ENCODE data around the gene DCLRE1B. TPM values are rescaled to one million over a fixed set of nuclear protein-coding genes. Genes with fewer than 3 reads are reported as not detected.

DCLRE1B gene
- total and polyA plus RNA-seq, 5 donors from 2014 or later, result 2.2 to 7.0 (median 5.7) TPM

DNA sequence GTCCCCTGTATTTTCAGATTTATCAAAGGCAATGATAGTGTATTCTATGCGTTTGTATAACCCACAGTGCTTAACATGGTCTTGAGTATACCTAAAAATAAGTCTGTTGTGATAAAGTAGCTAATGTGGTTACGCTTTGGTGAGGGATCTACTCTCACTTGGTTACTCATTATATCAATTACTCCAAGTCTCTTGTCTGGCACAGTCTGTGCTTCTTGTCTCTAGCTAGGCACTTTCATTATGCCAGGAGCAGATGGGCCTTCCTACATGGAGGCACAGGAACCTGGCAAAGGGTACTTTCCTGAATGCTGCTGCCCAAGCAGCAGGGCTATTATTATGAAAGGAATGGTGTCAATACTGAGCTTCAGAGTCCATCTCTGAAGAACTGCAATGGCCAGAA is 29.4 kb upstream of the DCLRE1B start:
- Mint-ChIP-seq H3K27me3 (no peaks in the 10 kb centered on the region), H3K4me1 (peaks cover 44 to 69% (median 52%) of the 10 kb centered on the region in 4 donors), H3K36me3 (no peaks in the 10 kb centered on the region), H3K27ac (peak overlapping the region in 2 of 3 donors; percentile 40 to 81), H3K4me3 (peak overlapping the region in 1 of 4 donors; percentile 27), H3K9me3 (no peaks in the 10 kb centered on the region)
- DNase-seq (no peak), ATAC-seq (ENCODE audit: low read depth in 2 of 2) (no peak)
- Histone ChIP-seq H3K27me3 (ENCODE audit: control insufficient read depth, insufficient read depth, low read length) (no peaks in the 10 kb centered on the region), H3K36me3 (ENCODE audit: control insufficient read depth, insufficient read depth, low read length) (no peaks in the 10 kb centered on the region), H3K4me3 (ENCODE audit: low read depth, low read length) (no peak overlapping the region), H3K9me3 (ENCODE audit: control insufficient read depth in 2 of 2, low read length in 2 of 2) (no peaks in the 10 kb centered on the region), H3K4me1 (ENCODE audit: control insufficient read depth, insufficient read depth, low read length, poor library complexity, severe bottlenecking) (peaks cover 64% of the 10 kb centered on the region), H3K27ac (ENCODE audit: insufficient read depth, low read length, poor library complexity, severe bottlenecking) (no peak overlapping the region)

DNA sequence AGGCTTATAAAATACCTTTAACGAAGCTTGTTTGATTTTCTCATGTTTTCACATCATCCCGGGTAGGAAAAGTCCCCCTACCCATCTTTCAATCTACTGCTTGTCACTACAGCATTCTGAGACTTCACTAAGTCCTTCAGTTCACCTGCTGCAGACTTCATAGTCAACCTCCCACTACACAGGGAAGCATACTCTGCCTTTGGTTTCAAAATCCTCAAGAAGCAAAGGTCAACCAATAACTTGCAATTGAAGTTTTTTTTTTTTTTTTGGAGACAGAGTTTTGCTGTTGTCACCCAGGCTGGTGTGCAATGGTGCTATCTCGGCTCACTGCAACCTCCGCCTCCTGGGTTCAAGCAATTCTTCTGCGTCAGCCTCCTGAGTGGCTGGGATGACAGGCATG is 28.9 kb upstream of the DCLRE1B start:
- H3K4me3 ChIP-seq (ENCODE audit: low read depth, low read length), result no peak overlapping the region
- ATAC-seq (ENCODE audit: low read depth in 2 of 2), result no peak
- Mint-ChIP-seq H3K9me3 (no peaks in the 10 kb centered on the region), H3K27ac (peak overlapping the region in 1 of 3 donors; percentile 3), H3K4me3 (peak overlapping the region in 1 of 4 donors; percentile 27), H3K4me1 (peaks cover 49 to 73% (median 56%) of the 10 kb centered on the region in 4 donors), H3K36me3 (no peaks in the 10 kb centered on the region), H3K27me3 (no peaks in the 10 kb centered on the region)
- no peaks in the 10 kb centered on the region for H3K36me3 ChIP-seq (ENCODE audit: control insufficient read depth, insufficient read depth, low read length)
- peaks cover 65% of the 10 kb centered on the region for H3K4me1 ChIP-seq (ENCODE audit: control insufficient read depth, insufficient read depth, low read length, poor library complexity, severe bottlenecking)
- no peak overlapping the region for H3K27ac ChIP-seq (ENCODE audit: insufficient read depth, low read length, poor library complexity, severe bottlenecking)
- no peaks in the 10 kb centered on the region for H3K27me3 ChIP-seq (ENCODE audit: control insufficient read depth, insufficient read depth, low read length)
- DNase-seq, result no peak
- no peaks in the 10 kb centered on the region for H3K9me3 ChIP-seq (ENCODE audit: control insufficient read depth in 2 of 2, low read length in 2 of 2)

DNA sequence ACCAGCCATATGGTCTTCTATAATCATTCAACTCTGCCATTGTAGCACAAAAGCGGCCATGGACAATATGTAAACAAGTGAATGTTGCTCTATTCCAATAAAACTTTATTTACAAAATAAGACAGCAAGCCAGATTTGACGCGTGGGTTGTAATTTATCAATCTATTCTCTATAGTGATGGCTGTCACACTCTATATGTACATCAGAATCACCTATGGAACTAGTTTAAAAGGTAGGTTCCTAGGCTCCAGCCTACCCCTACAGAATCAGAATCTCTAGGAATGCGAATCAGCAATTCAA is 25.4 kb upstream of the DCLRE1B start:
- Histone ChIP-seq H3K4me1 (ENCODE audit: control insufficient read depth, insufficient read depth, low read length, poor library complexity, severe bottlenecking) (peaks cover 33% of the 10 kb centered on the region), H3K27me3 (ENCODE audit: control insufficient read depth, insufficient read depth, low read length) (no peaks in the 10 kb centered on the region), H3K9me3 (ENCODE audit: control insufficient read depth in 2 of 2, low read length in 2 of 2) (no peaks in the 10 kb centered on the region), H3K4me3 (ENCODE audit: low read depth, low read length) (peak overlapping the region; percentile 49), H3K27ac (ENCODE audit: insufficient read depth, low read length, poor library complexity, severe bottlenecking) (no peak overlapping the region), H3K36me3 (ENCODE audit: control insufficient read depth, insufficient read depth, low read length) (no peaks in the 10 kb centered on the region)
- no peak for ATAC-seq (ENCODE audit: low read depth in 2 of 2)
- Mint-ChIP-seq H3K9me3 (no peaks in the 10 kb centered on the region), H3K27me3 (no peaks in the 10 kb centered on the region), H3K4me3 (no peak overlapping the region), H3K36me3 (peaks cover 10% of the 10 kb centered on the region), H3K27ac (peak overlapping the region in 2 of 3 donors; percentile 79 to 87), H3K4me1 (peaks cover 38 to 50% (median 43%) of the 10 kb centered on the region in 4 donors)
- no peak for DNase-seq

DNA sequence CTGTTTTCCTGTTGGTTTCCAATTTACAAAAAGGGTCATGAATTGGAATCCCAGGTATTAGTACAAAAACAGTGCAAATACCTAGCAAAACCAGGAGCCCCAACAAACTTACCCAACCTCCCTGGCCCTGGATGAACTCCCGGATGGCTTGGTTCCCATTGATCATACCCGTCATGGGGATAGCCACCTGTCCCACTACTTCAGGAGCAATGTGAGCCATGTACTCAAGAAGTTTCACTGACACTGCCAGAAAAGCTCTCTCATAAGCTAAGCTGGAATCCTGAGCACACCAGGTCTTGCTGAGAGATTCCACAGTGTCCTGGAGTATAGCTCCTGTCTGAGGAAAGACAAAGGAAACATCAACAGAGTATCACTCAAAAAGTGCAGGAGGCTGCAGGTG is 23.5 kb upstream of the DCLRE1B start:
- no peak overlapping the region for H3K4me3 Mint-ChIP-seq
- peaks cover 14% of the 10 kb centered on the region for H3K36me3 Mint-ChIP-seq
- no peaks in the 10 kb centered on the region for H3K27me3 Mint-ChIP-seq
- DNase-seq (no peak), ATAC-seq (ENCODE audit: low read depth in 2 of 2) (no peak)
- peaks cover 31 to 45% (median 41%) of the 10 kb centered on the region in 4 donors for H3K4me1 Mint-ChIP-seq
- Histone ChIP-seq H3K4me1 (ENCODE audit: control insufficient read depth, insufficient read depth, low read length, poor library complexity, severe bottlenecking) (peaks cover 26% of the 10 kb centered on the region), H3K27me3 (ENCODE audit: control insufficient read depth, insufficient read depth, low read length) (no peaks in the 10 kb centered on the region), H3K27ac (ENCODE audit: insufficient read depth, low read length, poor library complexity, severe bottlenecking) (no peak overlapping the region), H3K36me3 (ENCODE audit: control insufficient read depth, insufficient read depth, low read length) (no peaks in the 10 kb centered on the region), H3K9me3 (ENCODE audit: control insufficient read depth in 2 of 2, low read length in 2 of 2) (no peaks in the 10 kb centered on the region), H3K4me3 (ENCODE audit: low read depth, low read length) (no peak overlapping the region)
- H3K9me3 Mint-ChIP-seq, result no peaks in the 10 kb centered on the region
- H3K27ac Mint-ChIP-seq, result peak overlapping the region in 1 of 3 donors; percentile 49

DNA sequence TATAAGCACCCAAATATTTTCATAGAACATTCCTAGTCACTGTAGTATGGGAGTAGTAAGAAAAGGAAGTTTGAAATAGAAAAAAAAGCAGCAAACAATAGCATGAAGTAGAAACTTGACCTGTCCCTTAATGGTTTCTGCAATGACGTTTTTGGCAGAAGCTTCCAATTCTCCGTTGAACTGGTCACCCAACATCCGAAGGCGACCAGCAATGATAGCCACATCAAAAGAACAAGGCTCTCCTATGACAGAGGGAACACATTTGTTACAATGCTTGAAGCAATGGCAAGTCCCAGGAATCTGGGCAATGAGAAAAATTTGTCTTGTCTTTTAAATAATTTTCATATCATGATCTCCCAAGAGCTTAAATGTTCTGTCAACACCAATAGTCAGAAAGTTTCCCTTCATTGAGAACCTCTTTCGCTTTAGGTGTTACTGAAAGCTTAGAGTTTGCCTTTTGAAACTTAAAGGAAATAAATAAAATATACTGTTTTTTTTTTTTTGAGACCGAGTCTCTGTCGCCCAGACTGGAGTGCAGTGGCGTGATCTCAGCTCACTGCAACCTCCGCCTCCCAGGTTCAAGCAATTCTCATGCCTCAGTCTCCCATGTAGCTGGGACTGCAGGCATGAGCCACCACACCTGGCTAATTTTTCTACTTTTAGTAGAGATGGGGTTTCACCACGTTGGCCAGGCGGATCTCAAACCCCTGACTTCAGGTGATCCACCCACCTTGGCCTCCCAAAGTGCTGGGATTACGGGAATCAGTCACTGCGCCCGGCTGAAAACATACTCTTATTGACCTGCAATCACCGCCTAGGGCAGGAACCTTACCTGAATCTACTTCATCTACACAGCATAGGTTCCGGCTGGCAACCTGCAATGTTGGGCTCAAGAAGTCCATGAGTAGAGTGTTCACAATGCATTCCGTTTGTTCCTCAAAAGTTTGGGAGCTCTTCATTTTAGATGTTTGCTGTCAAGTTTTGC is 18.4 kb upstream of the DCLRE1B start:
- H3K27ac ChIP-seq (ENCODE audit: insufficient read depth, low read length, poor library complexity, severe bottlenecking), result no peak overlapping the region
- H3K4me3 ChIP-seq (ENCODE audit: low read depth, low read length), result peak overlapping the region; percentile 15
- no peak for ATAC-seq (ENCODE audit: low read depth in 2 of 2)
- H3K9me3 Mint-ChIP-seq, result no peaks in the 10 kb centered on the region
- peaks cover 22 to 33% (median 24%) of the 10 kb centered on the region in 4 donors for H3K4me1 Mint-ChIP-seq
- no peaks in the 10 kb centered on the region for H3K27me3 ChIP-seq (ENCODE audit: control insufficient read depth, insufficient read depth, low read length)
- no peaks in the 10 kb centered on the region for H3K9me3 ChIP-seq (ENCODE audit: control insufficient read depth in 2 of 2, low read length in 2 of 2)
- H3K36me3 Mint-ChIP-seq, result peaks cover 22% of the 10 kb centered on the region
- H3K4me3 Mint-ChIP-seq, result peak overlapping the region in 2 of 4 donors; percentile 68 to 79
- no peaks in the 10 kb centered on the region for H3K27me3 Mint-ChIP-seq
- H3K27ac Mint-ChIP-seq, result peak overlapping the region; percentile 13 to 48 (median 16)
- no peaks in the 10 kb centered on the region for H3K36me3 ChIP-seq (ENCODE audit: control insufficient read depth, insufficient read depth, low read length)
- H3K4me1 ChIP-seq (ENCODE audit: control insufficient read depth, insufficient read depth, low read length, poor library complexity, severe bottlenecking), result peaks cover 10% of the 10 kb centered on the region
- no peak for DNase-seq

DNA sequence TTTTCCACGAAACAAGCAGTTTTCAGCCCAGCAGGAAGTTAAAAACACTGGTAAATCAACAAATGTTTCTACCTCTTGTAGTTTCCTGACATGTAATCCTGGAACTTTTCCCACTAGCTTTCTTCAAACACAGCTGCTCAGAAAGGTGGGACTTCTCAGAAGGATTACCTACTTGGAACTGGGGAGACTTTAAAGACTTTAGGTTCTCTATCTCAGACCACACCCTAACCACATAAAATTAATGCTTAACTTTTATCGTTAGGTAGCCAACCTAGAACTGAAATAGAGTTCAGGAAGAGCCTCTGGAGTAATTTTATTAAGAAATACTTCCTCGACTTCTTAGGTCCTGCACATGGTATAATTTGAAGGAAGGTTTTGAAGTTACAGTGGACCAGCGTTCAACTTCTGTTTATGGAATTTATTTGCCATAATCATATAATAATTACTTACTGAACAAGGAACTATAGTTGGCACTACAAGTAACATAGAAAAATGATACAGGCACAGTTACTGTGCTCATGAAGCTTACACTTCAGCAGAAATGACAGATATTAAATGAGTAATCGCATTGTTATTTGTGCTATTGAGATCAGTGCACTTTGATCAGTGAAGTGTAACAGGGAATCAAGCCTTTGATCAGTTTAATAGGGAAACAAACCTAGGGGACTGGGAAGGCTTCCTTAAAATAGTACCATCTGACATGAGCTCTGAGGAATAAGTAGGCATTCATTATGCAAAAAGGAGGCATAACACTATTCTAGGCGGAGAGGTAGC is 17.5 kb upstream of the DCLRE1B start, which contains the start of gene BCL2L15:
TSS of gene BCL2L15 (minus strand) at position 180 of the 774 bp plus-strand sequence. CDS start 206 bp downstream, outside the sequence.
- ATAC-seq (ENCODE audit: low read depth in 2 of 2) (no peak), DNase-seq (peak in 1 of 3 donors; percentile 32)
- no peak within 1 kb of the TSS for H3K27ac ChIP-seq (ENCODE audit: insufficient read depth, low read length, poor library complexity, severe bottlenecking)
- peaks cover 23 to 33% (median 24%) of the 10 kb centered on the region in 4 donors for H3K4me1 Mint-ChIP-seq
- H3K4me1 ChIP-seq (ENCODE audit: control insufficient read depth, insufficient read depth, low read length, poor library complexity, severe bottlenecking), result peaks cover 10% of the 10 kb centered on the region
- no peaks in the 10 kb centered on the region for H3K27me3 Mint-ChIP-seq
- H3K4me3 ChIP-seq (ENCODE audit: low read depth, low read length), result peak within 1 kb of the TSS; percentile 15
- no peaks in the 10 kb centered on the region for H3K27me3 ChIP-seq (ENCODE audit: control insufficient read depth, insufficient read depth, low read length)
- no peaks in the 10 kb centered on the region for H3K9me3 ChIP-seq (ENCODE audit: control insufficient read depth in 2 of 2, low read length in 2 of 2)
- peak within 1 kb of the TSS in 2 of 4 donors; percentile 68 to 79 for H3K4me3 Mint-ChIP-seq
- H3K27ac Mint-ChIP-seq, result peak within 1 kb of the TSS; percentile 13 to 82 (median 62)
- peaks cover 22% of the 10 kb centered on the region for H3K36me3 Mint-ChIP-seq
- no peaks in the 10 kb centered on the region for H3K9me3 Mint-ChIP-seq
- H3K36me3 ChIP-seq (ENCODE audit: control insufficient read depth, insufficient read depth, low read length), result no peaks in the 10 kb centered on the region

DNA sequence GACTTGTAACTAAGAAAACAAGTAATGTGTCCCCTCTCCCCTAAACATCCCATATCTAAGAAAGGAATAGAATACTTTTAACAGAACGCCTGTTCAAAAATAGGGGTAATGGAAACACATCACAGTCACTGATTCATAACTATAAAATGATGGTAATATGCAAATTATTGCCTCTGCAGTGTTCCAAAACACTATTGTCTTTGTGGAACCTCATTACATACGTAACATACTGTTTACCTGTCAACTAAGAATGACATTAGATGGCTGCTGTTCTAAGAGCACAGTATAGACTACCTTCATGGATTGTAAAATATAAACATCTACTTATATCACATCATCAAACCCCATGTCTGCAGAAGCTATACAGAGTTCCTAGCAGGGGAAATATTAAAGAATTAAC is 14.3 kb upstream of the DCLRE1B start:
- Histone ChIP-seq H3K9me3 (ENCODE audit: control insufficient read depth in 2 of 2, low read length in 2 of 2) (no peaks in the 10 kb centered on the region), H3K4me3 (ENCODE audit: low read depth, low read length) (no peak overlapping the region), H3K36me3 (ENCODE audit: control insufficient read depth, insufficient read depth, low read length) (peaks cover 21% of the 10 kb centered on the region), H3K27ac (ENCODE audit: insufficient read depth, low read length, poor library complexity, severe bottlenecking) (no peak overlapping the region), H3K27me3 (ENCODE audit: control insufficient read depth, insufficient read depth, low read length) (no peaks in the 10 kb centered on the region), H3K4me1 (ENCODE audit: control insufficient read depth, insufficient read depth, low read length, poor library complexity, severe bottlenecking) (peaks cover 10% of the 10 kb centered on the region)
- H3K36me3 Mint-ChIP-seq, result peaks cover 26% of the 10 kb centered on the region
- H3K9me3 Mint-ChIP-seq, result no peaks in the 10 kb centered on the region
- H3K27me3 Mint-ChIP-seq, result no peaks in the 10 kb centered on the region
- ATAC-seq (ENCODE audit: low read depth in 2 of 2) (no peak), DNase-seq (no peak)
- H3K4me3 Mint-ChIP-seq, result no peak overlapping the region
- peaks cover 25 to 41% (median 27%) of the 10 kb centered on the region in 4 donors for H3K4me1 Mint-ChIP-seq
- H3K27ac Mint-ChIP-seq, result peak overlapping the region; percentile 52 to 77 (median 61)
